ENCODE results near the gene TMX3. TPM values are rescaled to one million over a fixed set of nuclear protein-coding genes. Genes with fewer than 3 reads are reported as not detected.

The TMX3 gene
- total RNA-seq, 6 donors from 2014 or later, result 25.0 to 67.1 (median 50.8) TPM

DNA sequence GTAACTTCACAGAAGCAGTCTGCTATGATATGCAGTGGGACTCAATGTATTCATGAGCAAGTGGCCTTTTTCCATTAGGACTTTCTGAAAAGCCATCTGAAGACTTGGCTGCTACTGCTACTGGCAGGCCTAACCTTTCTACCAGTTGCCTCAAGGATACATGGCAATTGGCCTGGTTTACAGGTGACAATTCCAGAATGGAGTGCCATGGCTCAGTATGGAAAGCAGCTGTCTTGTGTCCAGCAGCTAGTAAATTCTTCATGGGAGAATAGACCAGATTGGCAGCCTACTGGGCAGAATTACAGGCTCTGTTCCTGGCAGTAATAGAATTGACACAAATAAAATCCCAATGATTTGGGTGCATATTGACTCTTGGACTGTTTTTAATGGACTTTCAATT lies 12.6 kb upstream of the TMX3 start:
- ATAC-seq (ENCODE audit: low FRiP score in 2 of 2) (no peak), DNase-seq (no peak)
- Histone ChIP-seq H3K36me3 (no peaks in the 10 kb centered on the region), H3K9me3 (no peaks in the 10 kb centered on the region), H3K27me3 (no peaks in the 10 kb centered on the region), H3K4me1 (peaks cover 0 to 3% (median 0%) of the 10 kb centered on the region in 4 donors), H3K4me3 (no peak overlapping the region), H3K27ac (no peak overlapping the region)
- TF ChIP-seq EP300 (IDR thresholded peaks at IDR 0.05) (no peak), POLR2A (IDR thresholded peaks at IDR 0.05) (no peak)
- TF ChIP-seq, protein P1, sequence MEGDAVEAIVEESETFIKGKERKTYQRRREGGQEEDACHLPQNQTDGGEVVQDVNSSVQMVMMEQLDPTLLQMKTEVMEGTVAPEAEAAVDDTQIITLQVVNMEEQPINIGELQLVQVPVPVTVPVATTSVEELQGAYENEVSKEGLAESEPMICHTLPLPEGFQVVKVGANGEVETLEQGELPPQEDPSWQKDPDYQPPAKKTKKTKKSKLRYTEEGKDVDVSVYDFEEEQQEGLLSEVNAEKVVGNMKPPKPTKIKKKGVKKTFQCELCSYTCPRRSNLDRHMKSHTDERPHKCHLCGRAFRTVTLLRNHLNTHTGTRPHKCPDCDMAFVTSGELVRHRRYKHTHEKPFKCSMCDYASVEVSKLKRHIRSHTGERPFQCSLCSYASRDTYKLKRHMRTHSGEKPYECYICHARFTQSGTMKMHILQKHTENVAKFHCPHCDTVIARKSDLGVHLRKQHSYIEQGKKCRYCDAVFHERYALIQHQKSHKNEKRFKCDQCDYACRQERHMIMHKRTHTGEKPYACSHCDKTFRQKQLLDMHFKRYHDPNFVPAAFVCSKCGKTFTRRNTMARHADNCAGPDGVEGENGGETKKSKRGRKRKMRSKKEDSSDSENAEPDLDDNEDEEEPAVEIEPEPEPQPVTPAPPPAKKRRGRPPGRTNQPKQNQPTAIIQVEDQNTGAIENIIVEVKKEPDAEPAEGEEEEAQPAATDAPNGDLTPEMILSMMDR (IDR thresholded peaks at IDR 0.05), result no peak

DNA sequence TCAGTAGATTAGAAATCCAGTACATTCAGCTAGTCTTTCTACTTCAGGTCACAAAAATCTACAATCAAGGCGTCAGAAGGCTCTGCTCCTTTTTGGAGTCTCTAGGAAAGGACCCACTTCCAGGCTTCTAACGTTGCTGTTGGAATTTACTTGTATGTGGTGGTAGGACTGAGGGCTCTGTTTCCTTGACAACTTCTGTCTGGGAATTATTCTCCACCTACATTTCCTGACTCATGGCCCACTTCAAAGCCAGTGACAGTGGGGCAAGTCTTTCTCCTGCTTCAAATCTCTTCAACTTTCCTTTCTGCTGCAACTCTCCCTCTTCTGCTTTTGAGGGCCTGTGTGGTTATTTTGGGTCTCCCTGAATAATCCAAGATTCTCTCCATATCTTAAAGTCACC lies 10.4 kb upstream of the TMX3 start:
- TF ChIP-seq POLR2AphosphoS5 (IDR thresholded peaks at IDR 0.05) (no peak), EP300 (IDR thresholded peaks at IDR 0.05) (no peak), POLR2A (IDR thresholded peaks at IDR 0.05) (no peak)
- TF ChIP-seq, protein P1 (IDR thresholded peaks at IDR 0.05), result no peak
- DNase-seq (no peak), ATAC-seq (ENCODE audit: low FRiP score in 2 of 2) (no peak)
- Histone ChIP-seq H3K36me3 (no peaks in the 10 kb centered on the region), H3K27me3 (no peaks in the 10 kb centered on the region), H3K4me1 (peaks cover 0 to 3% (median 0%) of the 10 kb centered on the region in 4 donors), H3K9me3 (no peaks in the 10 kb centered on the region), H3K4me3 (no peak overlapping the region), H3K27ac (no peak overlapping the region)
- WGBS, 2 donors, result 57 to 66% methylated on average over 2 of the region's 2 CpGs

DNA sequence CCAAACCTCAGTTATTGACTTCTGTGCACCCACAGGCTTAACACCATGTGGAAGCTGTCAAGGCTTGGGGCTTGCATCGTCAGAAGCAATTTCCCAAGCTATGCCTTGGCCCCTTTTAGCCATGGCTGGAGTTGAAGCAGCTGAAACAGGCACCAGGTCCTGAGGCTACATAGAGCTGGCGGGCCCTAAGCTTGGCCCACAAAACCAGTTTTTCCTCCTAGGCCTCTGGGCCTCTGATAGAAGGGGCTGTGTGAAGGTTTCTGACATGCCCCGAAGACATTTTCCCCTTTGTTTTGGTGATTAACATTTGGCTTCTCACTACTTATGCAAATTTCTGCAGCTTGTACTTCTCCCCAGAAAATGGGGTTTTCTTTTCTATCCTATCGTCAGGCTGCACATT lies 9.1 kb upstream of the TMX3 start:
- H3K9me3 ChIP-seq, result no peaks in the 10 kb centered on the region
- WGBS, 2 donors, result 81 to 85% methylated on average over 4 of the region's 4 CpGs
- no peak overlapping the region for H3K4me3 ChIP-seq
- TF ChIP-seq EP300 (IDR thresholded peaks at IDR 0.05) (no peak), POLR2A (IDR thresholded peaks at IDR 0.05) (no peak), POLR2AphosphoS5 (IDR thresholded peaks at IDR 0.05) (no peak)
- TF ChIP-seq, protein P1 (IDR thresholded peaks at IDR 0.05), result no peak
- ATAC-seq (ENCODE audit: low FRiP score in 2 of 2), result no peak
- no peaks in the 10 kb centered on the region for H3K36me3 ChIP-seq
- DNase-seq, result no peak
- peaks cover 0 to 3% (median 0%) of the 10 kb centered on the region in 4 donors for H3K4me1 ChIP-seq
- no peaks in the 10 kb centered on the region for H3K27me3 ChIP-seq
- no peak overlapping the region for H3K27ac ChIP-seq

DNA sequence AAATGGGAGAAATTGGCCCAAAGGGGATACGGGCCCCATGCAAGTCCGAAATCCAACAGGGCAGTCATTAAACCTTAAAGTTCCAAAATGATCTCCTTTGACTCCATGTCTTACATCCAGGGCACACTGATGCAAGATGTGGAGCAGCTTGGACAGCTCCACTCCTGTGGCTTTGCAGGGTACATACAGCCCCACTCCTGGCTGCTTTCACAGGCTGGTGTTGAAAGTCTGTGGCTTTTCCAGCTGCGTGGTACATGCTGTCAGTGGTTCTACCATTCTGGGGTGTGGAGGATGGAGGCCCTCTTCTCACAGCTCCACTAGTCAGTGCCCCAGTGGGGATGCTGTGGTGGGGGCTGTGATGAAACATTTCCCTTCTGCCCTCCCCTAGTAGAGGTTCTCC lies 8.6 kb upstream of the TMX3 start:
- H3K27me3 ChIP-seq, result no peaks in the 10 kb centered on the region
- DNase-seq (no peak), ATAC-seq (ENCODE audit: low FRiP score in 2 of 2) (no peak)
- peaks cover 0 to 3% (median 0%) of the 10 kb centered on the region in 4 donors for H3K4me1 ChIP-seq
- TF ChIP-seq POLR2A (IDR thresholded peaks at IDR 0.05) (no peak), POLR2AphosphoS5 (IDR thresholded peaks at IDR 0.05) (no peak), EP300 (IDR thresholded peaks at IDR 0.05) (no peak)
- TF ChIP-seq, protein P1 (IDR thresholded peaks at IDR 0.05), result no peak
- peak overlapping the region in 1 of 4 donors; percentile 45 for H3K27ac ChIP-seq
- H3K9me3 ChIP-seq, result no peaks in the 10 kb centered on the region
- 100% methylated on average over 2 to 3 of the region's 3 CpGs for WGBS, 2 donors
- H3K36me3 ChIP-seq, result no peaks in the 10 kb centered on the region
- no peak overlapping the region for H3K4me3 ChIP-seq

DNA sequence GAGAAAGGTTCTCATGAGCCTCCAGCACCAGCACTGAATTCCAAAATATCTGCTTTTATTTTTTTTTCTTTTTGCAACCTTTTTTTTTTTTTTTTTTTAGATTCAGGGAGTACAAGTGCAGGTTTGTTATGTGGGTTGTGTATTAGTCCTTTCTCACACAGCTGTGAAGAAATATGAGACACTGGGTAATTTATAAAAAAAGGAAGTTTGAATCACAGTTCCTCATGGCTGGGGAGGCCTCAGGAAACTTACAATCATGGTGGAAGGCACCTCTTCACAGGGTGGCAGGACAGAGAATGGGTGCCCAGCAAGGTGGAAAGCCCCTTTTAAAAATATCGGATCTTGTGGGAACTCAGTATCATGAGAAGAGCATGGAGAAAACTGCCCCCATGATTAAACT lies 7.9 kb upstream of the TMX3 start:
- Histone ChIP-seq H3K4me1 (peaks cover 0 to 3% (median 0%) of the 10 kb centered on the region in 4 donors), H3K27me3 (no peaks in the 10 kb centered on the region), H3K36me3 (no peaks in the 10 kb centered on the region), H3K9me3 (no peaks in the 10 kb centered on the region), H3K4me3 (no peak overlapping the region), H3K27ac (peak overlapping the region in 2 of 4 donors; percentile 42 to 45)
- TF ChIP-seq, protein P1 (IDR thresholded peaks at IDR 0.05), result no peak
- no peak for TF ChIP-seq POLR2A (IDR thresholded peaks at IDR 0.05)
- TF ChIP-seq EP300 (IDR thresholded peaks at IDR 0.05), result no peak
- no peak for TF ChIP-seq POLR2AphosphoS5 (IDR thresholded peaks at IDR 0.05)
- DNase-seq, result no peak
- WGBS, 2 donors, result 85 to 89% methylated on average over 1 of the region's 1 CpG
- peak in 1 of 2 donors; percentile 40 for ATAC-seq (ENCODE audit: low FRiP score in 2 of 2)

Data from upper lobe of left lung (tissue), 6 donors.